Measurements from ENCODE around the gene DHX30.

- TF ChIP-seq, protein P1, sequence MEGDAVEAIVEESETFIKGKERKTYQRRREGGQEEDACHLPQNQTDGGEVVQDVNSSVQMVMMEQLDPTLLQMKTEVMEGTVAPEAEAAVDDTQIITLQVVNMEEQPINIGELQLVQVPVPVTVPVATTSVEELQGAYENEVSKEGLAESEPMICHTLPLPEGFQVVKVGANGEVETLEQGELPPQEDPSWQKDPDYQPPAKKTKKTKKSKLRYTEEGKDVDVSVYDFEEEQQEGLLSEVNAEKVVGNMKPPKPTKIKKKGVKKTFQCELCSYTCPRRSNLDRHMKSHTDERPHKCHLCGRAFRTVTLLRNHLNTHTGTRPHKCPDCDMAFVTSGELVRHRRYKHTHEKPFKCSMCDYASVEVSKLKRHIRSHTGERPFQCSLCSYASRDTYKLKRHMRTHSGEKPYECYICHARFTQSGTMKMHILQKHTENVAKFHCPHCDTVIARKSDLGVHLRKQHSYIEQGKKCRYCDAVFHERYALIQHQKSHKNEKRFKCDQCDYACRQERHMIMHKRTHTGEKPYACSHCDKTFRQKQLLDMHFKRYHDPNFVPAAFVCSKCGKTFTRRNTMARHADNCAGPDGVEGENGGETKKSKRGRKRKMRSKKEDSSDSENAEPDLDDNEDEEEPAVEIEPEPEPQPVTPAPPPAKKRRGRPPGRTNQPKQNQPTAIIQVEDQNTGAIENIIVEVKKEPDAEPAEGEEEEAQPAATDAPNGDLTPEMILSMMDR (IDR thresholded peaks at IDR 0.05): no peak
- TF ChIP-seq POLR2AphosphoS5 (IDR thresholded peaks at IDR 0.05; ENCODE audit: low read depth, low read length): no peak
- TF ChIP-seq, protein P2, sequence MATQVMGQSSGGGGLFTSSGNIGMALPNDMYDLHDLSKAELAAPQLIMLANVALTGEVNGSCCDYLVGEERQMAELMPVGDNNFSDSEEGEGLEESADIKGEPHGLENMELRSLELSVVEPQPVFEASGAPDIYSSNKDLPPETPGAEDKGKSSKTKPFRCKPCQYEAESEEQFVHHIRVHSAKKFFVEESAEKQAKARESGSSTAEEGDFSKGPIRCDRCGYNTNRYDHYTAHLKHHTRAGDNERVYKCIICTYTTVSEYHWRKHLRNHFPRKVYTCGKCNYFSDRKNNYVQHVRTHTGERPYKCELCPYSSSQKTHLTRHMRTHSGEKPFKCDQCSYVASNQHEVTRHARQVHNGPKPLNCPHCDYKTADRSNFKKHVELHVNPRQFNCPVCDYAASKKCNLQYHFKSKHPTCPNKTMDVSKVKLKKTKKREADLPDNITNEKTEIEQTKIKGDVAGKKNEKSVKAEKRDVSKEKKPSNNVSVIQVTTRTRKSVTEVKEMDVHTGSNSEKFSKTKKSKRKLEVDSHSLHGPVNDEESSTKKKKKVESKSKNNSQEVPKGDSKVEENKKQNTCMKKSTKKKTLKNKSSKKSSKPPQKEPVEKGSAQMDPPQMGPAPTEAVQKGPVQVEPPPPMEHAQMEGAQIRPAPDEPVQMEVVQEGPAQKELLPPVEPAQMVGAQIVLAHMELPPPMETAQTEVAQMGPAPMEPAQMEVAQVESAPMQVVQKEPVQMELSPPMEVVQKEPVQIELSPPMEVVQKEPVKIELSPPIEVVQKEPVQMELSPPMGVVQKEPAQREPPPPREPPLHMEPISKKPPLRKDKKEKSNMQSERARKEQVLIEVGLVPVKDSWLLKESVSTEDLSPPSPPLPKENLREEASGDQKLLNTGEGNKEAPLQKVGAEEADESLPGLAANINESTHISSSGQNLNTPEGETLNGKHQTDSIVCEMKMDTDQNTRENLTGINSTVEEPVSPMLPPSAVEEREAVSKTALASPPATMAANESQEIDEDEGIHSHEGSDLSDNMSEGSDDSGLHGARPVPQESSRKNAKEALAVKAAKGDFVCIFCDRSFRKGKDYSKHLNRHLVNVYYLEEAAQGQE (IDR thresholded peaks at IDR 0.05; ENCODE audit: insufficient read depth in 1 of 2, low read depth in 2 of 2, low read length in 1 of 2): no peak
Observed at GRCh38 chr3:47857151-47857550, 54.2 kb downstream of the DHX30 start.
